Choroid plexus epithelial cell (primary cell): Measurements from ENCODE around the gene ARHGAP28.

Experiments used
- DNase-seq: peaks from one replicate; pipeline ENCODE4 v3.0.0-alpha.2; 2010; ENCODE audit warnings: low read depth
- H3K4me3 ChIP-seq: 2 replicates; pipeline ENCODE4 v1.5.1; 2011; ENCODE audit warnings: low read depth, mild to moderate bottlenecking, control low read depth, low read length, moderate library complexity
- TF ChIP-seq, protein P1 (sequence below): conservative IDR thresholded peaks from 2 replicates; pipeline ENCODE4 v1.5.1; 2011; ENCODE audit warnings: low read depth, mild to moderate bottlenecking, control low read depth, inconsistent platforms, low read length, moderate library complexity

ARHGAP28 gene

DNA sequence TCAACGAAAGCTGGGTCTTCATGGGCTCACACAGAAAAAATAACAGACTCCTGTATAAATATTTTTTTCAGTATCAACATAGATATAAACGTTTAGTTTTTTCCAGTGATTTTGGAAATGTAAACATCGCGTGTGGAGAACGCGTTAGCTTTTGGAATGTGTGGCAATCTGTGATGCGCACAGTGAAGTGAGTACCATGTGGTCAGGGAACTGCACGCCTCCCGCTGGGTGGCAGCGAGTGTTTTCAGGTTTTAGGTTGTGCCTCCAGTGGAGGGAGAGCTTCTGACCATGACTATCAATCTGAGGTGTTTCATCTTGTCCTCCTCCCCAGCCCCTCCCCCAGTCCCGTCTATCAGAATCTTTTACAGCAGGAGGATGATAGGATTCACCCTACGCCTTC lies 127.8 kb downstream of the ARHGAP28 start:
- DNase-seq = peak; percentile 37

GRCh38 chr18:6859676-6860422 lies 130.3 kb downstream of the ARHGAP28 start:
- TF ChIP-seq, protein P1, sequence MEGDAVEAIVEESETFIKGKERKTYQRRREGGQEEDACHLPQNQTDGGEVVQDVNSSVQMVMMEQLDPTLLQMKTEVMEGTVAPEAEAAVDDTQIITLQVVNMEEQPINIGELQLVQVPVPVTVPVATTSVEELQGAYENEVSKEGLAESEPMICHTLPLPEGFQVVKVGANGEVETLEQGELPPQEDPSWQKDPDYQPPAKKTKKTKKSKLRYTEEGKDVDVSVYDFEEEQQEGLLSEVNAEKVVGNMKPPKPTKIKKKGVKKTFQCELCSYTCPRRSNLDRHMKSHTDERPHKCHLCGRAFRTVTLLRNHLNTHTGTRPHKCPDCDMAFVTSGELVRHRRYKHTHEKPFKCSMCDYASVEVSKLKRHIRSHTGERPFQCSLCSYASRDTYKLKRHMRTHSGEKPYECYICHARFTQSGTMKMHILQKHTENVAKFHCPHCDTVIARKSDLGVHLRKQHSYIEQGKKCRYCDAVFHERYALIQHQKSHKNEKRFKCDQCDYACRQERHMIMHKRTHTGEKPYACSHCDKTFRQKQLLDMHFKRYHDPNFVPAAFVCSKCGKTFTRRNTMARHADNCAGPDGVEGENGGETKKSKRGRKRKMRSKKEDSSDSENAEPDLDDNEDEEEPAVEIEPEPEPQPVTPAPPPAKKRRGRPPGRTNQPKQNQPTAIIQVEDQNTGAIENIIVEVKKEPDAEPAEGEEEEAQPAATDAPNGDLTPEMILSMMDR = no peak
- no peak overlapping the region for H3K4me3 ChIP-seq
- no peak for DNase-seq

More for the DNA sequence above, 127.8 kb downstream of the ARHGAP28 start:
- H3K4me3 ChIP-seq = no peak overlapping the region
- TF ChIP-seq, protein P1 = no peak

DNA sequence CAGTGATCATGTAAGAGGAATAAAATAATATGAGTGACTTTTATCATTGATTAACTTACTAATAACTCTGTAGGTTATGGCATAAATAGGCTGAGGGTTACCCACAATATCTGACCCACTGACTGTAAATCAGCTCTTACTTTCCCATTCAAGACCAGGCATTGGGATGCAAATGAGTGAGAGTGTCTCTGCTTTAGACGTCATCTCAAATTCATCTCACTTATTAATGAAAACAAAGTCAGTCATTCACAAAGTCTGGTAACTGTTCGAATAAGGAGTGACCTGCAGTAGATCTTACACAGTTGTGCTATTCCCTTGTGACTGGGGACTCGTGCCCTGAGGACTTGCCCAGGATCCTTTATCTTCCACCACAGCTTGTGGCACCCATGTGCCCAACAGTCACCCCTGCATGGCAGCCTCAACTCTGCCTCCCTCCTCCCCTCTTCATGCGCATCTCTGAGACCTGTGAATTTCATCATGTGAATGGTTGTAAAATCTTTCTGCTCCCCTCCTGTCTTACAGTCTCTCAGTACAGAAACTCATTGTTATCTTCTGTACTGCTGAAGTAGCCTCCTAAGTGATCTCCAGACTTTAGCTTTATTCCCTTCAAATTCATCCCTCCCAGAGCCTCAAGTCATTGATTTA lies 131.4 kb downstream of the ARHGAP28 start:
- no peak overlapping the region for H3K4me3 ChIP-seq
- TF ChIP-seq, protein P1 = no peak
- no peak for DNase-seq

DNA sequence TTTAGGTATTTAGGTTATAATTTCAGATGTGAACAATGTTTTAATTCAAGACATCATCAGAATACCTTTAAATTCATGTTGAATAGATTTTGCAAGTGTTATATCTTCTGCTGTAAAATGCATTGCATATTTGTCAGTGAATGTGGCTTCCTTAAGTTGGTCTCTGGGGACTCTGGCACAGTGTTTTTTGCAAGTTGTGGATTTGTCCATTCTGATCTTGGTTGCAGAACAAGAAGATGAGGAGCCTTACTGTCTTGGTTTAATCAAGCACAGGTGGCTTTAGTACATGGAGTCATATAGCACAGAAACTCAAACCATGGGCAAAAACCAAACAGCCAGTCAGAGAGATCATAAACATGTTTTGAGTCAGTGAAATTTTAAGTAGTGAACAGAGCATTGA lies 135.7 kb downstream of the ARHGAP28 start:
- DNase-seq = no peak
- TF ChIP-seq, protein P1 = no peak
- H3K4me3 ChIP-seq = no peak overlapping the region

GRCh38 chr18:6866552-6867085 lies 137.1 kb downstream of the ARHGAP28 start:
- TF ChIP-seq, protein P1 = no peak
- DNase-seq = no peak
- no peak overlapping the region for H3K4me3 ChIP-seq

DNA sequence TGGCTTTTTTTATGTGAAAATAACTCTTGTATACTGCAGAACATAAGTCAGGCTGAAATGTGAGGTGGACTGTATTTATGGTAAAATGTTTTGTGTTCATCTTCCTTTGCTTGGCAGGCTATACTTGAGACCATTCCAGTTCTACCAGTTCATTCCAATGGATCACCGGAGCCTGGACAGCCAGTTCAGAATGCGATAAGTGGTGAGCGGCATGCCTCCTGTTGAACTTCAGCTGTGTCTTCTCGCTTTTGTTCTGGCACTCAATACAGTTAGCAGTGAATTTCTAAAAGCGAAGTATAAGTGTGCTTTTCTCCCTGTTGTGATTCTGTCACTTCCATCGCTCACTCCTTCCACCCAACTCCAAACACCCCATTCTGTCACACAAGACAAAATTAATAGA lies 138.5 kb downstream of the ARHGAP28 start:
- TF ChIP-seq, protein P1 = no peak
- no peak overlapping the region for H3K4me3 ChIP-seq
- no peak for DNase-seq

GRCh38 chr18:6871566-6871965 lies 142.1 kb downstream of the ARHGAP28 start:
- H3K4me3 ChIP-seq = no peak overlapping the region
- DNase-seq = no peak
- TF ChIP-seq, protein P1 = no peak
